SK-N-MC (cell line): ENCODE results near the gene ARHGAP26.

Source experiments
- EZH2 ChIP-seq: fragments of 200-600 bp; sonication (generic); IDR thresholded peaks from one replicate; pipeline ENCODE4 v1.6.1; 2017; ENCODE audit warnings: antibody characterized with exemption
- POLR2AphosphoS5 ChIP-seq: IDR thresholded peaks from 2 replicates; pipeline ENCODE4 v1.6.1; 2012; ENCODE audit warnings: mild to moderate bottlenecking, low read depth, low read length, borderline replicate concordance

GRCh38 chr5:143065996-143066522, 295.9 kb downstream of the ARHGAP26 start:
- TF ChIP-seq EZH2 (no peak), POLR2AphosphoS5 (no peak)
